ENCODE measurements around the gene TMEM120A.

TMEM120A gene

DNA sequence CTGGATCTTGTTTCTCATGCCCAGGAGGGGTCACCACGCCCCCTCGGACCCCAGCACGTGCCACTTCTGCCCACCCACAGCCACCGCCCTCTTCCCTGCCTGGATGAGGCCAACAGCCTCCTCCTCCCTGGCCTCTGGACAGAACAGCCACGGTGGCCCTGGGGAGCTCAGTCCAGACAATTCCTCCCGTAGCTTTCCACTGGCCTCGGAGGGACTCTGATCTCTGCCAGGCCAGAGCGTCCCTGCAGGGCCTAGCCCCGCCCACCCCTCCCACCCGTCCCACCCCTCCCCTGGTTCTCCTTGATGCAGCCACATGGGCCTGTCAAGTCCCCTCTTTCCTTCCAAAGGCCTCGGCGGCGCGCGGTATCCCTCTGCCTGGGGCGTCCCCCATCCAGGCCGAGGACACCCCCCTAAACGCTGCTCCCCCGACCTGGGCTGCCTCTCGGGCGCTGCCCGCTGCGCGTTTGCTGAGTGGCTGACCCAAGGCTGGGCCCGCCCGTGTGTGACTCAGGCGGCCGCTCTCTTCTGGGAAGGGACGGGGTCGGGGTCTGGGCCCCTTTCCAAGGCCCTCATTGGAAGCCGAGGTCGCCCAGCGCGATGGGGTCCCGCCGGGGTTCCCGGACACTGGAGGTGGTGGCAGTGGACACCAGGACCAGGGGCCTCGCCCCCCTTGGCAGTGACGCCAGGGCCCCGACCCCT, 557 bp downstream of the TMEM120A start:
- DNase-seq = no peak

DNA sequence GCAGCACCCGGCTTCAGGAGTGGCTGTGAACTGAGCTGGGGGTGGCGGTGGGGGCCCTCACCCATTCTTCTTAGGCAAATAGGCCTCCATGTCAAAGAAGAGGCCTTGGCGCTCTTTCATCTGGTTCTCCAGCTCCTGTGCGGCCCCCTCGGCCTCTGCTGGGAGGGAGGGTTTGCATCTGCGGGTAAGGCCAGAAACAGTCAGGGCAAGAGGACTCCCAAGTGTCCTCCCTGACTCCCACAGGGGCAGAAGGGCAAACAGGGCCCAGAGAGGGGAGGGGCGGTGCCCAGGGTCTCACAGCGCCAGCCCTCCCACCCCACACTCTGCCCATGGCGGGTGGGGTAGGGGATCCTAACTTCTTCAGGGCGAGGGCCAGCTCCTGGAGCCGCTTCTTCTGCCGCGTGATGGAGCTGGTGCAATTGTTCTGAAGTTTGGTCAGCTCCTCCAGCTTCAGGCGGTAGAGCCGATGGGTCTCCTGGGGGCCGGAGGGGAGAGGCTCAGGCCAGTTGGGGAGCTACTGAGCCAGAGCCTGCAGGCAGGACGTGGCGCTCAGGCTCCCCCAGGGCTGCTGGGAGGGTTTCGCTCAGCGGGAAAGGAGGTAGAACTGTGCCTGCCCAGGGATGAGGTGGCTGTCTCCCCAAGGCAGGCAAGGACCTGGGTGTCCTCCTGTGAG, 2.2 kb downstream of the TMEM120A start:
- no peak for DNase-seq

DNA sequence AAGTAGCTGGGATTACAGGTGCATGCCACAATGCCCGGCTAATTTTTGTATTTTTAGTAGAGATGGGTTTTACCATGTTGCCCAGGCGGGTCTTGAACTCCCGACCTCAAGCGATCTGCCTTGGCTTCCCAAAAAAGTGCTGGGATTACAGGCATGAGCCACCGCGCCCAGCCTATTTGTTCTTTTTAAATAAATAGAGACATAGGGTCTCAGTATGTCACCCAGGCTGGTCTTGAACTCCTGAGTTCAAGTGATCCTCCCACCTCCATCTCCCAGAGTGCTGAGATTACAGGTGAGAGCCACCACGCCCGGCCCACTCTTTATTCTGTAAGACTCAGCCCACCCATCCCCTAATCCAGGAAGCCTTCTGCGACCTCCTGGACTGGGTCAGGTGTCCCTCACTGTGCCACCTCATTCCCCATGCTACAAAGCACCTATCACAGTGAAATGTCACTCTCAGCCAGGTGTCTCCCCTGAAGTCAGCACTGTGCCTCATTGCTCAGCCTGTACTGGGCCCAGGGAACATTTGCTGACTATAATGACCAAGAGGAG, 2.8 kb downstream of the TMEM120A start:
- DNase-seq = no peak

DNA sequence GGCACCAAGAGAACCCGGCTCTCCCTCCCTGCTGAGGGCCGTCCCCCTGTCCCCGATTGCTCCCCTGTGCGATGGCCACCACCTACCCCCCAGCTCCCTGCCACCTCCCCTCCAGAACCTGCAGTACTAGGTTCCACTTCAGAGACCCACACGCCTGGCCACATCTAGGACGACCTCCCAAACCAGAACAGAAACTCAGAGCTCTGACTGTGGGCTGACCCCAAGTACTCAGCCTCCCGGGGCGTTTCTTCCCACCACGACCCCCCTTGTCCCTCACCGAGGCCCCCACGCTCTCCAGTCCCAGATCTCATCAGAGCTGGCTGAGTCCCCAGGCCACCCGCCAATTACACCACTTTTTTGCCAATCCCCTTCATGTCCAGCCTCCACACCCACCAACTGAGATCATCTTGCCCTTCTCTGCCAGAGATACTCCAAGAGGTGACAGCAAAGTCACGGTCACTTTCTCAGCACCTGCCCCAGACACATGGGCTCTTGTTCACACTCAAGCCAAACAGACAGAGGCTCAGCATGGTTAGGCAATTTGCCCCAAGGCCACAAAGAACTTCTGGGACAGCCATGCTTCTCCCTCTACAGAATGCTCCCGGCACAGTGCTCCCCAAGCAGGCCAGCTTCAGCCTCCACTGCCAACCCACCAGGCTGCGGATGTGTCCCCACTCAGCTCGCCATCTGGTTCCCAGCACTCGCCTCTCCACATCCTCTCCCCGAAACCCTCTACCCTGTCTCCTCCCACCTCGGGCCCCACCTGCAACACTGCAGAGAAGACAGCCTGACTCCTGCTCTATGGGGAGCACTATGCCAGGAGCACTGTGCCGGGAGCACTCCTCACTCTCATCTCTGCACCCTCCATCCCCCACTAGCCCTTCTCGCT, 4.7 kb downstream of the TMEM120A start:
- DNase-seq = no peak

DNA sequence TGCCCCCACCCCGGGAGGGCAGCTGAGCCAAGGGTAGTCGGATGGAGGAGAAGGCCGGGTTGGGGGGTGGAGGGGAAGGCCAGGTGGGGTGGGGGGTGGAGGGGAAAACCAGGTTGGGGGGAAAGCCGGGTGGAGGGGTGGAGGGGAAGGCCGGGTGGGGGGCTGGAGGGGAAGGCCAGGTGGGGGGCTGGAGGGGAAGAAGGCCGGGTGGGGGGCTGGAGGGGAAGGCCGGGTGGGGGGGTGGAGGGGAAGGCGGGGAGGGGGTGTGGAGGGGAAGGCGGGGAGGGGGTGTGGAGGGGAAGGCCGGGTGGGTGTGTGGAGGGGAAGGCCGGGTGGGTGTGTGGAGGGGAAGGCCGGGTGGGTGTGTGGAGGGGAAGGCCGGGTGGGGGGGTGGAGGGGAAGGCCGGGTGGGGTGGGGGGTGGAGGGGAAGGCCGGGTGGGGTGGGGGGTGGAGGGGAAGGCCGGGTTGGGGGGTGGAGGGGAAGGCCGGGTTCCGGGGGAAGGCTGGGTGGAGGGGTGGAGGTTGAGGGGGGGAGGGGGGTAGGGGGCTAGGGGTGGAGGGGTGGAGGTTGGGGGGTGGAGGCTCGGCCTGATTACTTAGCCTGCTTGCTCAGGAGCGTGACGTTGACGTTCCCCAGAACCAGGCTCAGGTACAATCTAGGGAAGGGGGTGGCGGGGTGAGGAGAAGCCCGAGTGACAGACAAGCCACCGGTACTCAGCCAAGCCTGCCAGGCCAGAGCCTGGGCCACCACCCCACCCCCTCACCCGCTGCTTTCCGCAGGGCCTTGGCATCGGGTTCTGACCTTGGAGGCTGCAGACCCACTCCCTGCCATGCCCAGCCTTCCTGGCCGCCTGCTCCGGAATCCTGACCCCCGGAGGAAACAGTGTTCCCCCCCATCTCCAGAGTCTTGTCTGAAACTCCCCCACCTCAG, 5.6 kb downstream of the TMEM120A start:
- no peak for DNase-seq

DNA sequence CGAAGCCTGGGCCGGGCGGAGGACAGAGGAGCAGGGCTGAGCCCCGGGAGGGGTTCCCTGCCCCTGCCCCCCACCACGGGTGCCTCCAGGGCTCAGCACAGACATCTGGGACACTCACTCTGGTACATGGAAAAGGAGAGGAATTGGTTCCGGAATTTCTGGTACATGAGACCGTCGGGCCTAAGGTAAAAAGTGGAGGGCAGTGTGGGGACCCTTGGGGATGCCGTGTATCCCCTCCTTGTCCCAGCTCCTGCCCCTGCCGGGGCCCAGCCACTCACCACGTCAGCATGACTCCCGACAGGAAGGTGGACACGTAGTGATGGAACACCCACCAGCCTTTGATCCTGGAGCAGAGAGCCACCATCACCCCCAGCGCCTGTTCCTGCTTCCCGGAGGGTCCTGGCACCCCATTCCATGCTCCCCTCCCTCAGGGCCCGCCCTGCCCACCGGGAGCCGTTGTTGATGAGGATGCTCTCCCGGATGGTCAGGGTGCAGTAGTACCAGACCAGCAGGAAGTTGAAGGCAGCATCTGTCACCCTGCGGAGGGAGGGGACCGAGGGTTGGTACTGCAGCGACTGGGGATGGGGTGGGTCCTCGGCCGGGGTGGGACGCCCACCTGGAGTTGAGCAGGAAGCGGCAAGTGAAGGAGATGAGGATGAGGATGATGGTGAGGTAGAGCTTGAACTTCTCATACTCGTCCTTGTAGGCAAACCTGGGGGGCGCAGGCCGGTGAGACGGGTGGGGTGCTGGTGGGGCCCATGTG, 6.4 kb downstream of the TMEM120A start:
- no peak for DNase-seq

DNA sequence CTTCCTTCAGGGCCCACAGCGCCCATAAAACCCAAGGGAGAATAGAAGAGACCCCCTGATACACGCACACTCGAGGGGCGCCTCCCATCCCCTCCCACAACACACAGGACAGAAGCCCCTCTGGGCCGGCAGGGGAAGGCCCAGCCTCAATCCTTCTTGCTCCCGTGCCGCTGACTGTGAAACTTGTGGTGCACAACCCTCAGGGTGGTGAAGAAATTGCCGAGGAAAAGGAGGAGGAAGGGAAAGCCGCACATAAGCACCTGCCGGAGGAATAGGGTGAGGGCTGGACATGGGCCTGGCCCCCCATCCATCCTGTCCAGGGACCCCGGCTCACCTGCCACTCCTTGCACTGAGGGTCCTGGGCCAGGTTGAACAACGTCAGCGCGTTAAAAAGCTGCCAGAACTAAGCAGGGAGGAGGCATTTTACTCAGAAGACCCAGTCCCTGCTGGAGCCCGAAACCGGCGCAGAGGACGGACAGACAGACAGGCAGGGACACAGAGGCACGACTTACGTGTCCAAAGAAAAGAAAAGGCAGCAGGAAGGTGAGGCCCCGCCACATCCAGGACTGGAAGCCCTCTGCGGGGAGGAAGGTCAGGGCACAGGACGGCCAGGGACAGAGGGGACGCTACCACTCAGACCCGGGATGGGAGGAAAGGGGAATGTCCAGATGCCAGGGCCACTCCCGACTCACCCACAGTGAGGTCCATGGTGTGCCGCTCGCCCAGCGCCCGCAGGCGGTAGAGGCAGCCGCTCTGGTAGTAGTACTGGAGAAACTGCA, 7.2 kb downstream of the TMEM120A start:
- no peak for DNase-seq

DNA sequence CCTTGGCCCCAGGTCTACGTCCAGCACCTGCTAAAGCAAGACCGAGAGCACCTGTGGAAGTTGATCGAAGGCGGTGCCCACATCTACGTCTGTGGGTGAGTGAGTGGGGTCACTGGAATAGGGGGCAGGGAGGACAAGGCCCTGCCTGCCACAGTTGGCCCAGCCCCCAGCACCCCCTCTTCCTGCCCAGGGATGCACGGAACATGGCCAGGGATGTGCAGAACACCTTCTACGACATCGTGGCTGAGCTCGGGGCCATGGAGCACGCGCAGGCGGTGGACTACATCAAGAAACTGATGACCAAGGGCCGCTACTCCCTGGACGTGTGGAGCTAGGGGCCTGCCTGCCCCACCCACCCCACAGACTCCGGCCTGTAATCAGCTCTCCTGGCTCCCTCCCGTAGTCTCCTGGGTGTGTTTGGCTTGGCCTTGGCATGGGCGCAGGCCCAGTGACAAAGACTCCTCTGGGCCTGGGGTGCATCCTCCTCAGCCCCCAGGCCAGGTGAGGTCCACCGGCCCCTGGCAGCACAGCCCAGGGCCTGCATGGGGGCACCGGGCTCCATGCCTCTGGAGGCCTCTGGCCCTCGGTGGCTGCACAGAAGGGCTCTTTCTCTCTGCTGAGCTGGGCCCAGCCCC, 8.1 kb downstream of the TMEM120A start:
- no peak for DNase-seq

DNA sequence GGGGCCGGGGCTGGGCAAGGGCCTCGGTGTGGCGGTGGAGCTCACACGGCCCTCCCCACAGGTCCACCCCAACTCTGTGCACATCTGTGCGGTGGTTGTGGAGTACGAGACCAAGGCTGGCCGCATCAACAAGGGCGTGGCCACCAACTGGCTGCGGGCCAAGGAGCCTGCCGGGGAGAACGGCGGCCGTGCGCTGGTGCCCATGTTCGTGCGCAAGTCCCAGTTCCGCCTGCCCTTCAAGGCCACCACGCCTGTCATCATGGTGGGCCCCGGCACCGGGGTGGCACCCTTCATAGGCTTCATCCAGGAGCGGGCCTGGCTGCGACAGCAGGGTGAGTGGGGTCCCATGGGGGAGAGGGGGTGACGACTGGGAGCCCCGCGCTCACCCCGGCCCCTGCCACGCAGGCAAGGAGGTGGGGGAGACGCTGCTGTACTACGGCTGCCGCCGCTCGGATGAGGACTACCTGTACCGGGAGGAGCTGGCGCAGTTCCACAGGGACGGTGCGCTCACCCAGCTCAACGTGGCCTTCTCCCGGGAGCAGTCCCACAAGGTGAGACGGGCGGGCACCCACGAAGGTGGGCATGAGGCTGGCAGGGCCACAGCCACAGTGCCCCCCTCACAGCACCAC, 8.8 kb downstream of the TMEM120A start:
- no peak for DNase-seq

DNA sequence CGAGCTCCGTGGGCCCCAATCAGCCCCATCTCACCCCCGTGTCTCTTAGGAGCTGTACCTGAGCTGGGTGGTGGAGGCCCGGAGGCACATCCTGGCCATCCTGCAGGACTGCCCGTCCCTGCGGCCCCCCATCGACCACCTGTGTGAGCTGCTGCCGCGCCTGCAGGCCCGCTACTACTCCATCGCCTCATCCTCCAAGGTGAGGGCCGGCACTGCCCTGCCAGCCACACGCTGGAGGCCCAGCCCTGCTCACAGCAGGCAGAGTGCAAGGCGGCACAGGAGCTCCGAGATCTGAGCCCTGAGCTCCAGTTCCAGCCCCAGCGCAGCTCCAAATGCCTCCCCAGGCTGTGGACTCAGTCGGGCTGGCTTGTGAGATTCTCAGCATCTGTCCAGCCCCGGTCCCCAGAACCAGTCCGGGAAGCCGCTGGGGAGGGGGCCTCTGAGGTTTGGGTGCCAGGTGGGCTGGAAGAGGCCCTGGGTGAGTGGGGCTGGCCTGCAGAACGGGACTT, 9.3 kb downstream of the TMEM120A start:
- DNase-seq = no peak

DNA sequence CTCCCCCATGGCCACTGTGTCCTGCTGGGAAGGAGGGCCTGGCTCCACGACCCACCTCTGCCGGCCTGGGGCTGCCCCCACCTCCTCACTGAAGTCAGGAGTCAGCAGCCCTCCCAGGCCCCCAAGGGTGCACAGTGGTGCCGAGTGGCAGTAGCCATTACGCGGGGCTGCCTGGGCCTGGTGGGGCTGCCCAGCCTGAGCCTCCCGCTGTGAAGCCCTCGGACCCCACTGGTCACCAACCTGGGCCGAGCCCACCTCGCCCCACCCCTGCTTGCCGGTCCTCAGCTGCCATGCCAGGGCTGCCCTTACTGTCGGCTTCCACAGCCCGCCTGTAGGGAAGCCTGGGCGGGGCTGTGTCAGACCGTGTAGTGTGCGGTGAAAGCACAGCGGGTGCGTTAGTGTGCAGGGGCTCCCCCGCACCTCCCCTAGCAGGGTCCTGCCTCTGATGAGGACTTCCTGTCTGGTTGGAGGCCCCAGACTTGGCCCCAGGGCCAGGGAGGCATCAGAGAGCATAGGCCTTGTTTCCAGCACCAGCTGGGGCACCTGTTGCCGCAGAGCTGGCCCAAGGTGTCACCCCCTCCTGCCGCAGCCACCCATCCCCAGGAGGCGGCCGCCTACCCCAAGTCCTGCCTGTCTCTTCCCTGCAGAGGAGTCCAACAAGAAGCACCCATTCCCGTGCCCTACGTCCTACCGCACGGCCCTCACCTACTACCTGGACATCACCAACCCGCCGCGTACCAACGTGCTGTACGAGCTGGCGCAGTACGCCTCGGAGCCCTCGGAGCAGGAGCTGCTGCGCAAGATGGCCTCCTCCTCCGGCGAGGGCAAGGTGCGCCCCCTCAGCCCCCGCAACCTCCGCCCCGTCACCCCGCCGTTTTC, 10.0 kb downstream of the TMEM120A start:
- no peak for DNase-seq

DNA sequence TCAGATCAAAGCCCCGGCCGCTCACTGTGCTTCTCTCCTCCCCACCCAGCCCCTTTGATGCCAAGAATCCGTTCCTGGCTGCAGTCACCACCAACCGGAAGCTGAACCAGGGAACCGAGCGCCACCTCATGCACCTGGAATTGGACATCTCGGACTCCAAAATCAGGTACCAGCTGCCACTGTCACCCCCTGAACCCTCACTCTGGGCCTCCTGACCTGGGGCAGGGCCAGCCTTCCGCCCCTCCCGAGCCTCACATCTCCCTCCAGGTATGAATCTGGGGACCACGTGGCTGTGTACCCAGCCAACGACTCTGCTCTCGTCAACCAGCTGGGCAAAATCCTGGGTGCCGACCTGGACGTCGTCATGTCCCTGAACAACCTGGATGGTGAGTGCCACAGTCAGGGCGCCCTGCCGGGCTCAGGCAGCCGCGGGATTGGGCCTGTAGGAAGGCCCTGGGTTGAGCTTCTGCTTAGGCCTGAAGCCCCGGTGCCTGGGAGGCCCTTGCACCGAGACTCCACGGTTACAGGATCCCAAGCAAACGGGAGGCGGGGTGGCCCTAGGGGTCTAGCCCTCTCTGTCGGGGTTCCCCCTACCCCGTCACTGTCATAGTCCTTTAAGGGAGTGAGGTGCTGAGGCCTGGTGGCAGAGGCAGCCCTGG, 10.8 kb downstream of the TMEM120A start:
- DNase-seq = no peak

DNA sequence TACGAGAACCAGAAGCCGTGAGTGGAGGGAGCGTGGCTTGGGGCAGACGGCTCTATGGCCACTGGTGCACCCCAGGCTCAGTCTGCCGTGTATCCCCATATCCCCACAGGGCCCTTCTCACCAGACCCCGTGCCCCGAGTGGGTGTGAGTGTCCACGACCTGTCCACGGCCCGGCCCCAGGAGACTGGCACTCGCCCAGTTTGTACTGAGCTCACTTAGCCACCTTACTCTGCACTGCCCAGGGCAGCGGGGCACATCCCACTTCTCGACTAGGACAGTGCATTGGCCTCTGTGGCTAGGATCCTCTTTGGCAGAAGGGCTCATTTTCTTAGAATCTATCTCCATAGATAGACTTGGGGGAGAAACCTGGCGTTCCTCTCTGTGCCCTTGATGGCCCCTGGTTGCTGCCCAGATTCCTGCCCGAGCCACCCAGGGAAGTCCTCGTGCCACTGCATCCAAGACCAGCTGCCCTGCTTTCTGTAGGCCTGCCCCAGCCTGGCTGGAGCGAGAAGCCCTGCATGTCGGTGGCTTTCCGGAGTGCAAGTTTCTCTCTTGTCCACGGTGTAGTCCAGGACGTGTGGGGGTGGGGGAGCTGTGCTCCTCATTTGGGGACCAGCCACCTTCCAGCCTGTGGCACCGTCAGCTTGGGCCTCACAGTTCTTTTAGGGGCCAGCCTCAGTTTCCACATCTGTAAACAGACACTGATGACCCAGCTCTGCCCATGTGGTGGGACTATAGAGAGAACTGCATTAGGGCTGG, 11.9 kb downstream of the TMEM120A start:
- no peak for DNase-seq

DNA sequence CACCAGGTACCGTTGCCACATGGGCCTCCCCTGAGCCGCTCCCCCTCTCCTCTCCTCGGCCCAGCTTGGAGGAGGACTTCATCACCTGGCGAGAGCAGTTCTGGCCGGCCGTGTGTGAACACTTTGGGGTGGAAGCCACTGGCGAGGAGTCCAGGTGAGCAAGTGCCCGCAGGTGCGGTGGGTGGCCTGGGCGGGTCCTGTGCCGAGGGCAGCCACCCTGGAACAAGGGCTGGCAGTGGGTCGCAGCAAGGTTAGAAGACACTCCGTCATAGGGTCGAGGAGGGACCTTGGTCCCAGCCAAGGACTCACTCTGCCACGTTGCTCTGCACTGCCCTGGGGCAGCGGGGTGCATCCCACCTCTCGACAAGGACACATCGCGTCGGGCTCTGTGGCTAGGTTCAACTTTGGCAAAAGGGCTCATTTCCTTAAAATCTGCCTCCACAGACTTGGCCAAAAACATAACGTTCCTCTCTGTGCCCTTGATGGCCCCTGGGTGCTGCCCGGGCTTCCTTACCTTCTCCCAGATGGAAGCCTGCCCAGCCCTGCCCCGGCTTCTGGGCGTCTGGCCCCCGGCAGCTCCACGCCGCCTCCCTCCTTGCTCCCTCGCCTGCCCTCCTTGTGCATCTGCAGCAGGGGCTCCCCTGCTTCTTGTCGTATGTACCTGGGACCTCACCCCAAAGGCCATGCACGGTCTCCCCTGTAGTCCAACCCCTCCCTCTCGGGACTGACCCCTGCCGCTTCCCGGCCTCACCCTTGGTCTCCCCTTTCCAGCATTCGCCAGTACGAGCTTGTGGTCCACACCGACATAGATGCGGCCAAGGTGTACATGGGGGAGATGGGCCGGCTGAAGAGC, 12.7 kb downstream of the TMEM120A start:
- DNase-seq = no peak

DNA sequence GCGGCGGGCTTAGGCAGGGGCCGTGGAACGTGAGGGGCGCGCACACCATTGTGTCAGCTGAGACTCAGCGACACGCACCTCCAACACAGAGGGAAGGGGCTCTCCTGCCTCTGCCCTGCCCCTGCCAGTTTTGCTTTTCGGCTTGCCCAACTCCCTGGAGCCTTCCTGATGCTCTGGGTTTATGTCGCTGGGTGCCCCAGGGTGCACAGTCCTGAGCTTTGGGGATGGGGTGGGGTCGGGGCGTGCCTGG, 13.3 kb downstream of the TMEM120A start:
- DNase-seq = no peak

DNA sequence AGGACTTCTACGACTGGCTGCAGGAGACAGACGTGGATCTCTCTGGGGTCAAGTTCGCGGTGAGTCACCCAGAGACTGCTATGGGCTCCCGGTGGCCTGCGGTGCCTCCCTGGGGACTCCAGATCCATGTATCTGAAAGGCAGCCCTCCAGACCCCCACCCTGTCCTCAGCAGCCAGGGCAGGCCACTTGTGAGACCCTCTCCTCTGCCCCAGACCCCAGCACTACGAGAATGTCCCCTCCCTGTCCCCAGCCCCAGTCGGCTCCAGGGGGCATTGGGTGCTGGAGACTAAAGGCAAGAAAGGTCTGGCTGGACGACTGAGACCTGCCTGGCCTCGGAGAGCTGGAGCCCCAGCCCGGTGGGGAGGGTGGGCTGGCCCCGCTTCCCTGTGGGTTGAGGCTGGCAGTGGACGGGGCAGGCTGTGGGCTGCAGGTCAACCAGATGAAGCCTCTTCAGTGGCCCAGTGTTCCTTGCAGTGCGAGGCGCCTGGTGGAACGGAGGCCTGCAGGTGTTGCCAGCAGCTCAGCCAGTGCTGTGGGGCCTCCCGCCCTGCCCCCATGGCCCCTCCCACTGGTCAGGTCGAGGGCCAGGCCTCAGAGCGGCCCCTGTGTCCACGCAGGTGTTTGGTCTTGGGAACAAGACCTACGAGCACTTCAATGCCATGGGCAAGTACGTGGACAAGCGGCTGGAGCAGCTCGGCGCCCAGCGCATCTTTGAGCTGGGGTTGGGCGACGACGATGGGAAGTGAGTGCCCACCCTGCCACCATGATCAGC, 13.8 kb downstream of the TMEM120A start:
- no peak for DNase-seq
